ENCODE measurements around the gene CKMT2.

Gene CKMT2

DNA sequence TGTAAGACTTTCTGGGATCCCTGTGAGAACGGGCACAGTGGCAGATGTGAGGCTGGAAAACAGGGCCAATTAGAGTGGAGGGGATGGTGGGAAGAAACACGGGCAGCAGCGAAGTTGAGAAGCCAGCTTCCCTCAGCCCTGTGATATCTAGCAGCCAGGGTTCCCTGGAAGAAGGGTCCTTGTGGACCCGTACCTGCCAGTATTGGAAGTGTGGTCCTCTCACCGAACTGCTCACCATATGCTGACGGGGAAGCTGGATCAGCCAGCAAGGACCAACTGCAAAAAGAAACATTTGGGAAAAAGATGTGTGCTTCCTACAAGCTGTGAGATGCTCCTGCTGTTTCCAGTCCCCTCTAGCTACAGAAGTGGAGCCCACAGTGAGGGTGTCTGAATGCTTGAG lies 13.6 kb downstream of the CKMT2 start:
- Histone ChIP-seq H3K9me3 (ENCODE audit: control extremely low read depth in 1 of 5, control insufficient read depth in 4 of 5, insufficient read depth in 2 of 5, low read depth in 1 of 5, low read length in 4 of 5) (peaks cover 0 to 5% (median 0%) of the 10 kb centered on the region in 5 experiments), H3K4me1 (ENCODE audit: control extremely low read depth in 1 of 4, control insufficient read depth in 4 of 4, insufficient read depth in 4 of 4, low read length in 3 of 4) (no peaks in the 10 kb centered on the region), H3K27me3 (replicated peaks in 2 of 5; ENCODE audit: control insufficient read depth in 4 of 5, insufficient read depth in 5 of 5, low read length in 4 of 5) (no peaks in the 10 kb centered on the region), H3K27ac (ENCODE audit: insufficient read depth in 1 of 2, low read depth in 1 of 2, low read length in 2 of 2, poor library complexity in 1 of 2, severe bottlenecking in 2 of 2) (no peak overlapping the region), H3K4me3 (ENCODE audit: control insufficient read depth in 1 of 7, extremely low read depth in 1 of 7, insufficient read depth in 4 of 7, low read depth in 2 of 7, low read length in 6 of 7) (no peak overlapping the region), H3K36me3 (ENCODE audit: control insufficient read depth in 4 of 4, insufficient read depth in 4 of 4, low read length in 3 of 4) (peaks cover 0 to 10% (median 5%) of the 10 kb centered on the region in 4 experiments)
- no peak for DNase-seq
- CTCF ChIA-PET: no interaction called here
- POLR2A ChIA-PET: no interaction called here
- WGBS (ENCODE audit: insufficient coverage): 90% methylated on average over 6 of the region's 6 CpGs

DNA sequence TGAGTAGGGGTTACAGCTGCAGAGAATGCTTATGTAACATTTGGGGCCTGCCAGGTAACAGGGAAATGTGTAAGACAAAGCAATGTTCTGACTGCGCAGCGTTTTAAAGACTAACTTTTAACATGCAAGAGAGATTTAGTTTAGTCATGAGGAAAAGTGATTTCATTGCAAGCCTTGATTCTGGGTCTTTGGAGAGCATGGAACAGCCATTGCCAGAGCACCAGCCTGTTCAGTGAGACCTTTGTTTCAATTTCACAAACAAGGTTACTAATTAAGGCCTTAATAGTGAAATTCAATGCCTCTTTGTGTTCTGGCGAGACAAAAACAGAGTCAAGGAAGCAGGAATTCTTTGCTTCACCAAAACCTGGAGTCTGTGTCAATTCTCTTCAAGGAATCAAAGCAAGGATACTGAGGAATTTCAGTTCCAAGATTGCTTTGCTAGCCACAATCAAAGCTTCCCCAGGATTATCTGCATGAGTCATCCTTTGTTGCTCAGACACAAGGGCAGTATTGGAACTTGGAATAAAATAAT lies 14.4 kb downstream of the CKMT2 start:
- WGBS (ENCODE audit: insufficient coverage): 83% methylated on average over 3 of the region's 3 CpGs

GRCh38 chr5:81249240-81249639 lies 16.1 kb downstream of the CKMT2 start:
- peaks cover 0 to 10% (median 9%) of the 10 kb centered on the region in 4 experiments for H3K36me3 ChIP-seq (ENCODE audit: control insufficient read depth in 4 of 4, insufficient read depth in 4 of 4, low read length in 3 of 4)
- no peak overlapping the region for H3K27ac ChIP-seq (ENCODE audit: insufficient read depth in 1 of 2, low read depth in 1 of 2, low read length in 2 of 2, poor library complexity in 1 of 2, severe bottlenecking in 2 of 2)
- DNase-seq: no peak
- ChIA-PET CTCF (no interaction called here), POLR2A (no interaction called here)
- H3K9me3 ChIP-seq (ENCODE audit: control extremely low read depth in 1 of 5, control insufficient read depth in 4 of 5, insufficient read depth in 2 of 5, low read depth in 1 of 5, low read length in 4 of 5): peaks cover 0 to 5% (median 2%) of the 10 kb centered on the region in 5 experiments
- 100% methylated on average over 3 of the region's 4 CpGs for WGBS (ENCODE audit: insufficient coverage)
- H3K4me1 ChIP-seq (ENCODE audit: control extremely low read depth in 1 of 4, control insufficient read depth in 4 of 4, insufficient read depth in 4 of 4, low read length in 3 of 4): no peaks in the 10 kb centered on the region
- no peaks in the 10 kb centered on the region for H3K27me3 ChIP-seq (replicated peaks in 2 of 5; ENCODE audit: control insufficient read depth in 4 of 5, insufficient read depth in 5 of 5, low read length in 4 of 5)
- H3K4me3 ChIP-seq (ENCODE audit: control insufficient read depth in 1 of 7, extremely low read depth in 1 of 7, insufficient read depth in 4 of 7, low read depth in 2 of 7, low read length in 6 of 7): no peak overlapping the region

More for the DNA sequence above, 14.4 kb downstream of the CKMT2 start:
- H3K4me1 ChIP-seq (ENCODE audit: control extremely low read depth in 1 of 4, control insufficient read depth in 4 of 4, insufficient read depth in 4 of 4, low read length in 3 of 4): no peaks in the 10 kb centered on the region
- H3K9me3 ChIP-seq (ENCODE audit: control extremely low read depth in 1 of 5, control insufficient read depth in 4 of 5, insufficient read depth in 2 of 5, low read depth in 1 of 5, low read length in 4 of 5): peaks cover 0 to 5% (median 0%) of the 10 kb centered on the region in 5 experiments
- H3K27ac ChIP-seq (ENCODE audit: insufficient read depth in 1 of 2, low read depth in 1 of 2, low read length in 2 of 2, poor library complexity in 1 of 2, severe bottlenecking in 2 of 2): no peak overlapping the region
- ChIA-PET POLR2A (no interaction called here), CTCF (no interaction called here)
- H3K27me3 ChIP-seq (replicated peaks in 2 of 5; ENCODE audit: control insufficient read depth in 4 of 5, insufficient read depth in 5 of 5, low read length in 4 of 5): no peaks in the 10 kb centered on the region
- no peak for DNase-seq
- peaks cover 0 to 10% (median 7%) of the 10 kb centered on the region in 4 experiments for H3K36me3 ChIP-seq (ENCODE audit: control insufficient read depth in 4 of 4, insufficient read depth in 4 of 4, low read length in 3 of 4)
- no peak overlapping the region for H3K4me3 ChIP-seq (ENCODE audit: control insufficient read depth in 1 of 7, extremely low read depth in 1 of 7, insufficient read depth in 4 of 7, low read depth in 2 of 7, low read length in 6 of 7)

DNA sequence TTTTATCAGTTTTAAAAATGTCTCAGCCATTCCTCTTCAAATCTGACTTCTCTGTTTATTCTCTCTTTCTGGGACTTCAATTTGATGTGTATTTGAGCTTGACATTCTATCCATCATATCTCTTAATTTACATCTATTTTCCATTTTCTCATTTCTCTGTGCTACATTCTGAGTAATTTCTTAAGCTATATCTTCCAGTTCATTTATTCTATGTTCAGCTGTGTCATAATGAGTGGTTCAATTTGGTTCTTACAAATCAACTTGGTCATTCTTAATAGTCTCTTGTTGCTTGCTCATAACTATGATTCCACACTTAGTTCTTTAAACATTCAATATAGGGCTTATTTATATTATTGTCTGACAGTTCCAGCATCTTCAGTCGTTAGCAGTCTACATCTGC lies 16.9 kb downstream of the CKMT2 start:
- H3K4me1 ChIP-seq (ENCODE audit: control extremely low read depth in 1 of 4, control insufficient read depth in 4 of 4, insufficient read depth in 4 of 4, low read length in 3 of 4): no peaks in the 10 kb centered on the region
- peaks cover 0 to 10% (median 9%) of the 10 kb centered on the region in 4 experiments for H3K36me3 ChIP-seq (ENCODE audit: control insufficient read depth in 4 of 4, insufficient read depth in 4 of 4, low read length in 3 of 4)
- H3K27me3 ChIP-seq (replicated peaks in 2 of 5; ENCODE audit: control insufficient read depth in 4 of 5, insufficient read depth in 5 of 5, low read length in 4 of 5): no peaks in the 10 kb centered on the region
- H3K4me3 ChIP-seq (ENCODE audit: control insufficient read depth in 1 of 7, extremely low read depth in 1 of 7, insufficient read depth in 4 of 7, low read depth in 2 of 7, low read length in 6 of 7): no peak overlapping the region
- POLR2A ChIA-PET: no interaction called here
- peaks cover 0 to 5% (median 2%) of the 10 kb centered on the region in 5 experiments for H3K9me3 ChIP-seq (ENCODE audit: control extremely low read depth in 1 of 5, control insufficient read depth in 4 of 5, insufficient read depth in 2 of 5, low read depth in 1 of 5, low read length in 4 of 5)
- DNase-seq: no peak
- H3K27ac ChIP-seq (ENCODE audit: insufficient read depth in 1 of 2, low read depth in 1 of 2, low read length in 2 of 2, poor library complexity in 1 of 2, severe bottlenecking in 2 of 2): no peak overlapping the region
- WGBS (ENCODE audit: insufficient coverage): no CpG with 5 or more reads among the region's 1 CpG
- CTCF ChIA-PET: no interaction called here

GRCh38 chr5:81251922-81252321 lies 18.8 kb downstream of the CKMT2 start:
- peaks cover 0 to 5% (median 2%) of the 10 kb centered on the region in 5 experiments for H3K9me3 ChIP-seq (ENCODE audit: control extremely low read depth in 1 of 5, control insufficient read depth in 4 of 5, insufficient read depth in 2 of 5, low read depth in 1 of 5, low read length in 4 of 5)
- ChIA-PET POLR2A (no interaction called here), CTCF (no interaction called here)
- WGBS (ENCODE audit: insufficient coverage): 96% methylated on average over 3 of the region's 5 CpGs
- H3K4me3 ChIP-seq (ENCODE audit: control insufficient read depth in 1 of 7, extremely low read depth in 1 of 7, insufficient read depth in 4 of 7, low read depth in 2 of 7, low read length in 6 of 7): no peak overlapping the region
- no peak overlapping the region for H3K27ac ChIP-seq (ENCODE audit: insufficient read depth in 1 of 2, low read depth in 1 of 2, low read length in 2 of 2, poor library complexity in 1 of 2, severe bottlenecking in 2 of 2)
- DNase-seq: no peak
- H3K27me3 ChIP-seq (replicated peaks in 2 of 5; ENCODE audit: control insufficient read depth in 4 of 5, insufficient read depth in 5 of 5, low read length in 4 of 5): no peaks in the 10 kb centered on the region
- no peaks in the 10 kb centered on the region for H3K4me1 ChIP-seq (ENCODE audit: control extremely low read depth in 1 of 4, control insufficient read depth in 4 of 4, insufficient read depth in 4 of 4, low read length in 3 of 4)
- H3K36me3 ChIP-seq (ENCODE audit: control insufficient read depth in 4 of 4, insufficient read depth in 4 of 4, low read length in 3 of 4): peaks cover 0 to 12% (median 8%) of the 10 kb centered on the region in 4 experiments

GRCh38 chr5:81252904-81253303 lies 19.8 kb downstream of the CKMT2 start:
- DNase-seq: no peak
- ChIA-PET CTCF (no interaction called here), POLR2A (no interaction called here)
- peaks cover 0 to 1% (median 0%) of the 10 kb centered on the region in 4 experiments for H3K4me1 ChIP-seq (ENCODE audit: control extremely low read depth in 1 of 4, control insufficient read depth in 4 of 4, insufficient read depth in 4 of 4, low read length in 3 of 4)
- no peak overlapping the region for H3K4me3 ChIP-seq (ENCODE audit: control insufficient read depth in 1 of 7, extremely low read depth in 1 of 7, insufficient read depth in 4 of 7, low read depth in 2 of 7, low read length in 6 of 7)
- H3K9me3 ChIP-seq (ENCODE audit: control extremely low read depth in 1 of 5, control insufficient read depth in 4 of 5, insufficient read depth in 2 of 5, low read depth in 1 of 5, low read length in 4 of 5): peaks cover 0 to 5% (median 2%) of the 10 kb centered on the region in 5 experiments
- peaks cover 0 to 12% (median 8%) of the 10 kb centered on the region in 4 experiments for H3K36me3 ChIP-seq (ENCODE audit: control insufficient read depth in 4 of 4, insufficient read depth in 4 of 4, low read length in 3 of 4)
- no CpG with 5 or more reads among the region's 1 CpG for WGBS (ENCODE audit: insufficient coverage)
- H3K27me3 ChIP-seq (replicated peaks in 2 of 5; ENCODE audit: control insufficient read depth in 4 of 5, insufficient read depth in 5 of 5, low read length in 4 of 5): no peaks in the 10 kb centered on the region
- no peak overlapping the region for H3K27ac ChIP-seq (ENCODE audit: insufficient read depth in 1 of 2, low read depth in 1 of 2, low read length in 2 of 2, poor library complexity in 1 of 2, severe bottlenecking in 2 of 2)

DNA sequence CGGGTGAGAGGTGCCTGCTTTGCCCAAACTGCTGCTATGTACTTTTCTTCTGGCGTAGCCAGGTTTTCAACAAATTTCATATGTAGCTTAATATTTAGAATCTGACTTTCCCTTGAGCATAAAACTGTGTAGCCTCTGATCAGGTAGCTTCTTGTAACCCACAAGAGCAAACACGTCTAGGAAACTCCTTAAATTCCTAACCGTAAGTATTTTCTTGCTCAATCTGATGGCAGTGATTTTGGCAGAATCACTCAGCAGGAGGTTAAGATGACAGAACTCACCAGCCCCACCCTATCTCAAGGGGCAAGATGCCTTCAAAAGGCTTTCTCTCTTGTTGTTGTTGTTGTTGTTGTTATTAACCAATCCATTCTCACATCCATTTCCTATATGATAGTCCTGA lies 20.8 kb downstream of the CKMT2 start:
- ChIA-PET CTCF (no interaction called here), POLR2A (no interaction called here)
- peaks cover 0 to 5% (median 2%) of the 10 kb centered on the region in 5 experiments for H3K9me3 ChIP-seq (ENCODE audit: control extremely low read depth in 1 of 5, control insufficient read depth in 4 of 5, insufficient read depth in 2 of 5, low read depth in 1 of 5, low read length in 4 of 5)

More for the DNA sequence above, 20.8 kb downstream of the CKMT2 start:
- H3K36me3 ChIP-seq (ENCODE audit: control insufficient read depth in 4 of 4, insufficient read depth in 4 of 4, low read length in 3 of 4): peaks cover 0 to 12% (median 8%) of the 10 kb centered on the region in 4 experiments
- no peaks in the 10 kb centered on the region for H3K27me3 ChIP-seq (replicated peaks in 2 of 5; ENCODE audit: control insufficient read depth in 4 of 5, insufficient read depth in 5 of 5, low read length in 4 of 5)
- DNase-seq: no peak
- WGBS (ENCODE audit: insufficient coverage): 94% methylated on average over 4 of the region's 4 CpGs
- H3K4me1 ChIP-seq (ENCODE audit: control extremely low read depth in 1 of 4, control insufficient read depth in 4 of 4, insufficient read depth in 4 of 4, low read length in 3 of 4): peaks cover 0 to 6% (median 2%) of the 10 kb centered on the region in 4 experiments
- no peak overlapping the region for H3K27ac ChIP-seq (ENCODE audit: insufficient read depth in 1 of 2, low read depth in 1 of 2, low read length in 2 of 2, poor library complexity in 1 of 2, severe bottlenecking in 2 of 2)
- H3K4me3 ChIP-seq (ENCODE audit: control insufficient read depth in 1 of 7, extremely low read depth in 1 of 7, insufficient read depth in 4 of 7, low read depth in 2 of 7, low read length in 6 of 7): no peak overlapping the region
